C4-2B (cell line): ENCODE measurements around the gene ELMO1.

Source experiments
- CTCF ChIP-seq: fragments of 450-650 bp; conservative IDR thresholded peaks from 2 replicates; pipeline ENCODE4 v1.5.1; 2017; ENCODE audit warnings: mild to moderate bottlenecking
- ZFX ChIP-seq: fragments of 450-650 bp; IDR thresholded peaks from 2 replicates; pipeline ENCODE4 v1.6.1; 2017

- TF ChIP-seq CTCF: no peak
- no peak for TF ChIP-seq ZFX
These were observed 330.7 kb downstream of the ELMO1 start for GRCh38 chr7:37118004-37118403.
